K562 (cell line): Measurements from ENCODE around the gene AHNAK. TPM values are rescaled to one million over a fixed set of nuclear protein-coding genes. Genes with fewer than 3 reads are reported as not detected.
A peak's percentile ranks its signal among the peaks of the same experiment; 100 is the strongest.

Source experiments
- ATF1 ChIP-seq, 2 experiments: fragments of 450-650 bp in 1 of 2; IDR thresholded peaks; 2 replicates each; pipeline ENCODE4 v1.6.1; 2016; ENCODE audit warnings: missing compliant biosample characterization in 1 of 2, missing genetic modification characterization in 1 of 2
- BACH1 ChIP-seq: fragments of 200-800 bp; sonication (Bioruptor generic); IDR thresholded peaks from 2 replicates; pipeline ENCODE4 v1.6.1; 2016; ENCODE audit warnings: missing genetic modification characterization, missing compliant biosample characterization
- CHCHD3 ChIP-seq: fragments of 250-450 bp; sonication (Bioruptor Pico); IDR thresholded peaks from 2 replicates; pipeline ENCODE4 v2.1.2; 2022; ENCODE audit warnings: mild to moderate bottlenecking
- CXXC5 ChIP-seq: fragments of 250-450 bp; sonication (Bioruptor Pico); IDR thresholded peaks from 2 replicates; pipeline ENCODE4 v1.8.0; 2022; ENCODE audit warnings: inconsistent platforms, mild to moderate bottlenecking, moderate library complexity
- ESRRA ChIP-seq: fragments of 450-650 bp; IDR thresholded peaks from 2 replicates; pipeline ENCODE4 v1.6.1; 2014; ENCODE audit warnings: low read depth, mild to moderate bottlenecking, moderate library complexity, borderline replicate concordance
- ETS2 ChIP-seq: IDR thresholded peaks from 2 replicates; pipeline ENCODE4 v1.6.1; 2016; ENCODE audit warnings: borderline replicate concordance, missing genetic modification characterization, mild to moderate bottlenecking, moderate library complexity, missing compliant biosample characterization; ENCODE audit not compliant: poor library complexity, severe bottlenecking
- MCM2 ChIP-seq: fragments of 450-650 bp; IDR thresholded peaks from 2 replicates; pipeline ENCODE4 v1.6.1; 2017; ENCODE audit warnings: low read depth, mild to moderate bottlenecking
- NR2C1 ChIP-seq, 2 experiments: fragments of 450-650 bp; IDR thresholded peaks; 2 replicates each; pipeline ENCODE4 v1.6.1; 2017; ENCODE audit warnings: mild to moderate bottlenecking in 2 of 2, antibody characterized with exemption in 1 of 2, inconsistent platforms in 1 of 2, missing compliant biosample characterization in 1 of 2, missing genetic modification characterization in 1 of 2
- NR2C2 ChIP-seq, 2 experiments: fragments of 200-800 bp in 1 of 2; sonication (Bioruptor generic) in 1 of 2; sonication (generic) in 1 of 2; formaldehyde crosslinking in 1 of 2; IDR thresholded peaks; 2 replicates each; pipeline versions ENCODE4 v1.6.1 to v1.8.0; 2016 to 2022; ENCODE audit warnings: mild to moderate bottlenecking in 1 of 2, missing compliant biosample characterization in 1 of 2, missing genetic modification characterization in 1 of 2, missing genetic modification reagents in 1 of 2
- RCOR1 ChIP-seq, 2 experiments: IDR thresholded peaks; 2 replicates each; pipeline ENCODE4 v1.6.1; 2012; ENCODE audit warnings: low read depth in 2 of 2, low read length in 2 of 2, borderline replicate concordance in 1 of 2, improper control_type of control experiment in 1 of 2
- SMARCA4 ChIP-seq: fragments of 450-650 bp; IDR thresholded peaks from 2 replicates; pipeline ENCODE4 v1.6.1; 2016
- TGIF2 ChIP-seq: sonication (generic); formaldehyde crosslinking; IDR thresholded peaks from 2 replicates; pipeline ENCODE4 v1.8.1; 2022; ENCODE audit warnings: mild to moderate bottlenecking, missing genetic modification reagents, moderate library complexity
- XRCC4 ChIP-seq: IDR thresholded peaks from one replicate; pipeline ENCODE4 v1.6.1; 2011; ENCODE audit not compliant: insufficient read depth, insufficient read length; ENCODE audit errors: extremely low read depth
- ZNF408 ChIP-seq: fragments of 250-450 bp; sonication (Bioruptor Pico); IDR thresholded peaks from 2 replicates; pipeline ENCODE4 v1.4.0; 2020; ENCODE audit warnings: low read depth, mild to moderate bottlenecking, moderate library complexity
- polyA plus RNA-seq, 8 experiments: library from polyadenylated mRNA; depleted of rRNA in 4 of 8; stranded (reverse) in 5 of 8; unstranded in 3 of 8; fragments of >200 nt; fragmentation: Nextera tagmentation in 2 of 8; fragmentation: Illumina TruSeq in 1 of 8; extraction: Ambion mirVana in 2 of 8; extraction: Trizol in 1 of 8; gene quantifications; 2 replicates each; pipeline versions ENCODE4 v1.2.1 to v1.2.3, GENCODE V29; 2011 to 2014; ENCODE audit warnings: inconsistent platforms in 1 of 8, missing spikeins in 1 of 8
- total RNA-seq, 7 experiments: library from RNA; depleted of rRNA in 6 of 7; stranded (reverse); fragments of >200 nt in 6 of 7; fragmentation: Illumina TruSeq in 2 of 7; extraction: Trizol in 2 of 7; gene quantifications; 2 replicates each; pipeline versions ENCODE4 v1.2.1 to v1.2.3, GENCODE V29; 2011 to 2021; ENCODE audit warnings: low replicate concordance in 1 of 7
- TF ChIP-seq, protein P1 (sequence below): fragments of 450-650 bp; IDR thresholded peaks from 2 replicates; pipeline ENCODE4 v1.6.1; 2016; ENCODE audit warnings: low read depth
- TF ChIP-seq, protein P2 (sequence below), 2 experiments: fragments of 250-450 bp in 1 of 2; fragments of 450-650 bp in 1 of 2; sonication (Bioruptor Pico) in 1 of 2; IDR thresholded peaks; 2 replicates each; pipeline versions ENCODE4 v1.6.1 to v1.8.0; 2016 to 2021; ENCODE audit warnings: mild to moderate bottlenecking in 2 of 2, moderate library complexity in 2 of 2, missing compliant biosample characterization in 1 of 2, missing genetic modification characterization in 1 of 2
- TF ChIP-seq, protein P3 (sequence below): fragments of 250-450 bp; sonication (Bioruptor Pico); IDR thresholded peaks from 2 replicates; pipeline ENCODE4 v1.5.0; 2022; ENCODE audit warnings: mild to moderate bottlenecking

AHNAK gene
- total and polyA plus RNA-seq, 9 of the 15 experiments (the other 6 are each of a cell fraction or from before 2014, with no cell fraction given), result 1.5 to 89.7 (median 45.0) TPM

DNA sequence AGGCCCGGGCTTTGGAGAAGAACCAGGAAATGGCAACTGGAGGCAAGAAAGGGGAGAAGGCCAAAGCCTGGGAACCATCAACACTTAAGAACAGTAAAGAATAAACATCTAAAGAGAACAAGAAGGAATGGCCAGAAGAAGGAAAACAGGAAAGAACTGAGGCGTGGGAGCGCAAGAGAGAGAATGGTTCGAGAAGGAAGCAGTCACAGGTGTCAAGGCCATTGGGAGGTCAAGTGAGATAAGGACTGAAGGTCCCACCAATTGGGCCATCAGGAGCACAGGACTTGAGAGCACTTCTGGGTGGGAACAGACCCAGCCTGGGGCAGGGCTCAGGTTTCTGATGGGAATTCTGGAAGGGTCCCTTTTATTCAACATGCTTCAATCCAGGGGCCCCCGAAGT lies 128.5 kb downstream of the AHNAK start (continued):
- TF ChIP-seq, protein P1, sequence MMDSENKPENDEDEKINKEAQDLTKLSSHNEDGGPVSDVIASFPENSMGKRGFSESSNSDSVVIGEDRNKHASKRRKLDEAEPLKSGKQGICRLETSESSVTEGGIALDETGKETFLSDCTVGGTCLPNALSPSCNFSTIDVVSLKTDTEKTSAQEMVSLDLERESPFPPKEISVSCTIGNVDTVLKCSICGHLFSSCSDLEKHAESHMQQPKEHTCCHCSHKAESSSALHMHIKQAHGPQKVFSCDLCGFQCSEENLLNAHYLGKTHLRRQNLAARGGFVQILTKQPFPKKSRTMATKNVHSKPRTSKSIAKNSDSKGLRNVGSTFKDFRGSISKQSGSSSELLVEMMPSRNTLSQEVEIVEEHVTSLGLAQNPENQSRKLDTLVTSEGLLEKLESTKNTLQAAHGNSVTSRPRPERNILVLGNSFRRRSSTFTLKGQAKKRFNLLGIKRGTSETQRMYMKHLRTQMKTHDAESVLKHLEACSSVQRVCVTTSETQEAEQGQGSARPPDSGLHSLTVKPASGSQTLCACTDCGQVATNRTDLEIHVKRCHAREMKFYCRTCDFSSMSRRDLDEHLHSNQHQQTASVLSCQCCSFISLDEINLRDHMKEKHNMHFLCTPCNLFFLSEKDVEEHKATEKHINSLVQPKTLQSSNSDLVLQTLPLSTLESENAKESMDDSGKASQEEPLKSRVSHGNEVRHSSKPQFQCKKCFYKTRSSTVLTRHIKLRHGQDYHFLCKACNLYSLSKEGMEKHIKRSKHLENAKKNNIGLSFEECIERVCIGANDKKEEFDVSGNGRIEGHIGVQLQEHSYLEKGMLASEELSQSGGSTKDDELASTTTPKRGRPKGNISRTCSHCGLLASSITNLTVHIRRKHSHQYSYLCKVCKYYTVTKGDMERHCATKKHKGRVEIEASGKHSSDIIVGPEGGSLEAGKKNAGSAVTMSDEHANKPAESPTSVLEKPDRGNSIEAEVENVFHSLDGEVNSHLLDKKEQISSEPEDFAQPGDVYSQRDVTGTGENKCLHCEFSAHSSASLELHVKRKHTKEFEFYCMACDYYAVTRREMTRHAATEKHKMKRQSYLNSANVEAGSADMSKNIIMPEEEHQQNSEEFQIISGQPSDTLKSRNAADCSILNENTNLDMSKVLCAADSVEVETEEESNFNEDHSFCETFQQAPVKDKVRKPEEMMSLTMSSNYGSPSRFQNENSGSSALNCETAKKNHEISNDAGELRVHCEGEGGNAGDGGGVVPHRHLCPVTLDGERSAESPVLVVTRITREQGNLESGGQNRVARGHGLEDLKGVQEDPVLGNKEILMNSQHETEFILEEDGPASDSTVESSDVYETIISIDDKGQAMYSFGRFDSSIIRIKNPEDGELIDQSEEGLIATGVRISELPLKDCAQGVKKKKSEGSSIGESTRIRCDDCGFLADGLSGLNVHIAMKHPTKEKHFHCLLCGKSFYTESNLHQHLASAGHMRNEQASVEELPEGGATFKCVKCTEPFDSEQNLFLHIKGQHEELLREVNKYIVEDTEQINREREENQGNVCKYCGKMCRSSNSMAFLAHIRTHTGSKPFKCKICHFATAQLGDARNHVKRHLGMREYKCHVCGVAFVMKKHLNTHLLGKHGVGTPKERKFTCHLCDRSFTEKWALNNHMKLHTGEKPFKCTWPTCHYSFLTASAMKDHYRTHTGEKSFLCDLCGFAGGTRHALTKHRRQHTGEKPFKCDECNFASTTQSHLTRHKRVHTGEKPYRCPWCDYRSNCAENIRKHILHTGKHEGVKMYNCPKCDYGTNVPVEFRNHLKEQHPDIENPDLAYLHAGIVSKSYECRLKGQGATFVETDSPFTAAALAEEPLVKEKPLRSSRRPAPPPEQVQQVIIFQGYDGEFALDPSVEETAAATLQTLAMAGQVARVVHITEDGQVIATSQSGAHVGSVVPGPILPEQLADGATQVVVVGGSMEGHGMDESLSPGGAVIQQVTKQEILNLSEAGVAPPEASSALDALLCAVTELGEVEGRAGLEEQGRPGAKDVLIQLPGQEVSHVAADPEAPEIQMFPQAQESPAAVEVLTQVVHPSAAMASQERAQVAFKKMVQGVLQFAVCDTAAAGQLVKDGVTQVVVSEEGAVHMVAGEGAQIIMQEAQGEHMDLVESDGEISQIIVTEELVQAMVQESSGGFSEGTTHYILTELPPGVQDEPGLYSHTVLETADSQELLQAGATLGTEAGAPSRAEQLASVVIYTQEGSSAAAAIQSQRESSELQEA, result no peak
- TF ChIP-seq, protein P2, sequence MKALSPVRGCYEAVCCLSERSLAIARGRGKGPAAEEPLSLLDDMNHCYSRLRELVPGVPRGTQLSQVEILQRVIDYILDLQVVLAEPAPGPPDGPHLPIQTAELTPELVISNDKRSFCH (CRISPR knock-in tag; IDR thresholded peaks at IDR 0.05), result no peak
- TF ChIP-seq, protein P2 (tag; IDR thresholded peaks at IDR 0.05), result 0 out of 2 replicates have a peak, but pooled peaks have one; percentile 19
- TF ChIP-seq MCM2, result no peak
- TF ChIP-seq ATF1 (CRISPR knock-in tag; IDR thresholded peaks at IDR 0.05), result no peak
- no peak for TF ChIP-seq ATF1 (tag; IDR thresholded peaks at IDR 0.05)
- peak; percentile 59 for TF ChIP-seq SMARCA4
- TF ChIP-seq NR2C2 (CRISPR knock-in tag; IDR thresholded peaks at IDR 0.05), result no peak
- TF ChIP-seq NR2C2 (tag; IDR thresholded peaks at IDR 0.05), result peak; percentile 75
- no peak for TF ChIP-seq BACH1 (tag)
- no peak for TF ChIP-seq ZNF408 (CRISPR knock-in tag)
- peak; percentile 64 for TF ChIP-seq NR2C1 (IDR thresholded peaks at IDR 0.05)
- peak; percentile 80 for TF ChIP-seq NR2C1 (tag; IDR thresholded peaks at IDR 0.05)
- no peak for TF ChIP-seq XRCC4
- TF ChIP-seq CXXC5 (CRISPR knock-in tag), result peak; percentile 50; the same call in 1 of the 2 replicates
- TF ChIP-seq RCOR1 (IDR thresholded peaks at IDR 0.05; ENCODE audit: borderline replicate concordance in 1 of 2, low read depth in 2 of 2, low read length in 2 of 2), result 0 out of 4 replicates have a peak, but pooled peaks of 1 of the 2 experiments have one; percentile 22
- TF ChIP-seq, protein P3, sequence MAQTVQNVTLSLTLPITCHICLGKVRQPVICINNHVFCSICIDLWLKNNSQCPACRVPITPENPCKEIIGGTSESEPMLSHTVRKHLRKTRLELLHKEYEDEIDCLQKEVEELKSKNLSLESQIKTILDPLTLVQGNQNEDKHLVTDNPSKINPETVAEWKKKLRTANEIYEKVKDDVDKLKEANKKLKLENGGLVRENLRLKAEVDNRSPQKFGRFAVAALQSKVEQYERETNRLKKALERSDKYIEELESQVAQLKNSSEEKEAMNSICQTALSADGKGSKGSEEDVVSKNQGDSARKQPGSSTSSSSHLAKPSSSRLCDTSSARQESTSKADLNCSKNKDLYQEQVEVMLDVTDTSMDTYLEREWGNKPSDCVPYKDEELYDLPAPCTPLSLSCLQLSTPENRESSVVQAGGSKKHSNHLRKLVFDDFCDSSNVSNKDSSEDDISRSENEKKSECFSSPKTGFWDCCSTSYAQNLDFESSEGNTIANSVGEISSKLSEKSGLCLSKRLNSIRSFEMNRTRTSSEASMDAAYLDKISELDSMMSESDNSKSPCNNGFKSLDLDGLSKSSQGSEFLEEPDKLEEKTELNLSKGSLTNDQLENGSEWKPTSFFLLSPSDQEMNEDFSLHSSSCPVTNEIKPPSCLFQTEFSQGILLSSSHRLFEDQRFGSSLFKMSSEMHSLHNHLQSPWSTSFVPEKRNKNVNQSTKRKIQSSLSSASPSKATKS (CRISPR knock-in tag), result no peak
- peak; percentile 81 for TF ChIP-seq ESRRA
- no peak for TF ChIP-seq ETS2 (tag)
- no peak for TF ChIP-seq CHCHD3 (CRISPR knock-in tag)
- TF ChIP-seq TGIF2 (CRISPR knock-in tag), result no peak
